ENCODE measurements around the gene AGAP1.
A peak's percentile ranks its signal among the peaks of the same experiment; 100 is the strongest.

Gene AGAP1

DNA sequence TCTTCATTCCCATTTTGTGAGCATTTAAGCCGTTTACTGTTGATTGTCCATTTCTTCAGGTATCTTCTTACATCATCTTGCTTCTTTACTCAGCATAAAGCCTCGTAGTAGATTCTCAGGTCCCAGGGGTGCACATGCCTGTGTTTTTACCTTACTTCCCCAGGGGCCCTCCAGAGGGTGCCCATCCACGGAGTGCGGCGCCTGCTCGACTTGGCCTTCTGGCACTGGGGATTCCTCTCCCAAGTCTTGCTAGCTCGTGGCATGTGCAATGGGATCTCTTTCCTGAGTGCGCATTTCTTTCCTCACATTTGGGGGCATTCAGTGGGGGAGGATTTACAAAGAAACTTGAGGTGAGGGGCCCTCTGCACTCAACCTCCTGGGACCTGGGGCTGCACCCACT lies 148.1 kb downstream of the AGAP1 start:
- DNase-seq = no peak

DNA sequence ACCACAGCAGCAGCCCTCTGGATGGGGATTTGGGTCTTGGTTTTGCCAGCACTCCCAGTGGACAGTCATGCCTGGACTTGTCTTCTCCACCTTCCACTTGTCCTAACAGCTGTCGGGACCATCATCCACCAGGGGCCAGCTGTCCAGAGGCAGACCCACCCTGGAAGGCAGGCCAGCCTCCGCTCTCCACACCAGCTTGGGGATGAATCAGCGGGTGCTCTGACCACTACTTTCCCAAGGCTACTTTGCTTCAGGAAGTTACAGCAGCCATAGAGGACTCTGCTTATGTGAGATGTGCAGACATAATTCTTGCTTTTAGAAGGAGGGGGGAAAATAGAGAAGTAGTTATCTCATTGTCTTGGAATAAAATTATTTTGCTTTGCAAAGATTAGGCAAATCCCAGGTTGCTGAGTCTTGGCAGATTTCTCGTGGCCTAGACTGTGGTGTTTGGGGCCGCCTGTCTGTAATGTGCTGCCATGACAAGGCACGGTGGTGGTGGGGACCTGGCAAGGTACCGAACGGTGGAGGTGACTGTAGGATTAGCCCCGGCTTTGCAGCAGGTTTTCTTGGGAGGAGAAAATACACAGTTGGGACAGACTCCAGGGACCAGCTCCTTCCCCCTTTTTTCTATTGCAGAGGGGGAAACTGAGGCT lies 148.7 kb downstream of the AGAP1 start:
- DNase-seq = no peak

DNA sequence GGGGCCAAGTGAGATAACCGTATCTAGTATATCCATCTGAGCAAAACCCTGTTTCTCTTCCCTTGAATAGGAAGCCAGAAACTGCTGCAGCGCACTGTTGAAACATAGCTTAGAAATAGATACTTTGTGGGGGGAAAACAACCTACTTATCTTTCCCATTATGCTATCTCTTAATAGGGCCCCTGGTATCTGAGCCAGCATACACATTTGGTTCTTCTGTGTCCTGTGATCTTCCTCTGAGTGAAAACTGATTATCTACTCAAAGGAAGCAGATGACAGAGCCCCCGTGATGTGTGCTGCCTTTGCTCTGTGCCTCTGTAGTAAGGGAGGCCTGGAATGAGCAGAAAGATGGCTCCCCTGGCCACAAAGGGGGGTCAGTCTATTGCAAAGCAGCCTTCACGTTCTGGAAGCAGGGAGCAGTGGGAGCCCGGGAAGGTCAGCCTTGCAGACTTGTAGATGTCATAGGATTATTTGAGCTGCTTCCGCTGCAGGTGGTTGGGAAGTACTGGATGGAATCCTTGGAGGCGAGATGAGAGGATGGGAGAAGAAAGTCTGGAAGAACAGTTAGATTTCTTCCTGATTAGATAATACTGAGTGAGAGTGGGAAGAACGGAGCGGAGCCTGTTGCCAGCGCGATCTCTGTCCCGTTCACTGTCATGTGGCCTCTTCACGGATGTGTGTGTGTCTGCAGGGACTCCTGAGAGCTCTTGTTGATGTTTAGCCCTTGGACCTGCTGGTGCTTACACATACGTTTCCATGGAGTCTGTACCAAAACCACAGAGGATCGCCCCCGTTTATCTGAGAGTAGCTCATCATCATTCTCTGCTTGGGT lies 150.1 kb downstream of the AGAP1 start:
- no peak for DNase-seq

DNA sequence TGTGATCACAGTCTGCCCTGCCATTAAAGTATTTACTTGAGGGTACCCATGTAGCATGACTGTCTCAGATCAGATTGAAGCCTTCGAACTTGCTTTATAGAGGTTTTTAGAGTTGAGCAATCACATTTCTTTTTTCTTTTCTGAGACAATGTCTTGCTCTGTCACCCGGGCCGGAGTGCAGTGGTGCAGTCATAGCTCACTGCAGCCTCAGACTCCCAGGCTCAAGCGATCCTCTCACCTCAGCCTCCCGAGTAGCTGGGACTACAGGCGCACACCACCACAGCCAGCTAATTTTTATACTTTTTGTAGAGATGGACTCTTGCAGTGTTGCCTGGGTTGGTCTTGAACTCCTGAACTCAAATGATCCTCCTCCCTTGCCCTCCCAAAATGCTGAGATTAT lies 153.4 kb downstream of the AGAP1 start:
- DNase-seq = no peak

DNA sequence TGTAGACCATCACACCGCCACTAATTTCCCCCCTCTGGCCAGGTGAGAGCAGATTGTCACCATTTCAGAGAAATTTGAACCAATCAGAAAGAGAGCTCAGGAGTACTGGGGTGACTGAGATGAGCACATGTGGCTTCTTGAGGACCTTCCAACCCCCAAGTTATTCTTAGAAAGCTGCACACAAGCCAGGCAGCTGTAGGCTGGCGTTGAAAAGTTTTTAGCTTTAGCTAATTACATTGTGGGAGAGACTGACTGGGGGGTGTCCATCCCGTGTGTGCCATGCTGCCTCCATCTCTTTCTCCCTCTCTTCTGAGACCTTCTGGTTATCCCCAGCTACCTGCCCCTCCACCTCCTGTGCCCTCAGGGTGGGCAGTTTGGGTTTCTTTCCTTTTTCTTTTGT lies 154.0 kb downstream of the AGAP1 start:
- DNase-seq = no peak

DNA sequence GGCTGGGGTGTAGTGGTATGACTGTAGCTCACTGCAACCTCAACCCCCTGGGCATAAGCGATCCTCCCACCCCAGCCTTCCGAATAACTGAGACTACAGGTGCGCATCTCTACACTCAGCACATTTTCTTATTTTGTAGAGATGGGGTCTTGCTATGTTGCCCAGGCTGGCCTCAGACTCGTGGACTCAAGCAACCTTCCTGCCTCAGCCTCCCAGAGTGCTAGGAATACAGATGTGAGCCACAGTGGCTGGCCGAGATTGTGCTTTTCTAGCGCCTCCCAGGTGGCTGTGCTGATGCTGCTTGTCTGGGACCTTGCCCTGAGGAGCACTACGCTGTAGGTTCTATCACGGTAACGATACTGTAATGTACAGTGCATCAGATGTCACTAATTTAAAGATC lies 155.6 kb downstream of the AGAP1 start:
- DNase-seq = no peak

DNA sequence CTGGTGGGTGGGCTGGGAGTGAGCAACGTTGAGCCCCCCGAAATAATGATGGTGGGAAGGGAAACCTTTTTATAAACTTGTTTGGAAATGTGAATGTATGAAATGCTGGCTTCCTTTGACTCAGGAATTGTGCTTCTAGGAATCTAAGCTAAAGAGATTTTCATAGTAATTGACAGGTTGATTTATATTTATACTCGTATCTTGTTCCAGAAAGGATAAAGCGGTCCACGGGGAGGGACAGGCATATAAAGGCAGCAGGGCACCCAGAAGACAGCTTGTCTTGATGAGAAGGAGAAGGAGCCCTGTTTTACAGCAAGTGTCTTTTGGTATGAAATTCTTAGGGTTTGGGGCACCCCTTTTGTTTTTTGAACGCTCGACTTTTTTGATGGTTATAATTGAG lies 157.8 kb downstream of the AGAP1 start:
- no peak for DNase-seq

DNA sequence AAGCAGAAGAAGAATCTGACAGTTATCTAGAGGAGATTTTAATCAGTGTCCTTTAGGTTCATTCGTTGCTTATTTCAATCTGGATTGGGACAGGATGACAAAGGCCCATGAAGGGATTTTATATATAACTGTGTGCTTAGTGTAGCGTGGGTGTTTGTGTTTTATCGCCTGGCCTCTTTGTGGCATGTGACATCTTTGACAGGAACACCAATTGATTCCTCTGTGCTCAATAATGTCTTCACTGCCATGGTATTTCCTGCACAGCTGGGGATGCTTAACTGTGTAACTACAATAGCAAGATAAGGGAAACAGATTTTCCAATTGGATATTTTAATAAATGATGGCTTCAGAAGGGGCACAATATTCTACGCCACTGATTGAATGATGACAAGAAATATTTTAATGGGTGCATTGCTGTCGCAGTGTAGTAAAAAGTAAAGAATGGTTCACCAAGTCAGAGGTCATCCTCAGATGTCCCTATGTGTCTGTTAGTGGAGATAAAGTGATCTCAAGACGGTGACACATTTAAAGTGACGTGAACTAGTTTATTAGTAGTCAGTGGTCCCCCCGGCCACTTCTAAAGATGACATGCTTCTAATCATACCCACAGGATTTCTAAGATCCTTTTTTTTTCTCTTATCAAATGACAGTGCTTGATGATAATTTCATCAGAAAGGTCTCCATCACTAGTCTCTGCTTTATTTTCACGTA lies 160.4 kb downstream of the AGAP1 start:
- no peak for DNase-seq

DNA sequence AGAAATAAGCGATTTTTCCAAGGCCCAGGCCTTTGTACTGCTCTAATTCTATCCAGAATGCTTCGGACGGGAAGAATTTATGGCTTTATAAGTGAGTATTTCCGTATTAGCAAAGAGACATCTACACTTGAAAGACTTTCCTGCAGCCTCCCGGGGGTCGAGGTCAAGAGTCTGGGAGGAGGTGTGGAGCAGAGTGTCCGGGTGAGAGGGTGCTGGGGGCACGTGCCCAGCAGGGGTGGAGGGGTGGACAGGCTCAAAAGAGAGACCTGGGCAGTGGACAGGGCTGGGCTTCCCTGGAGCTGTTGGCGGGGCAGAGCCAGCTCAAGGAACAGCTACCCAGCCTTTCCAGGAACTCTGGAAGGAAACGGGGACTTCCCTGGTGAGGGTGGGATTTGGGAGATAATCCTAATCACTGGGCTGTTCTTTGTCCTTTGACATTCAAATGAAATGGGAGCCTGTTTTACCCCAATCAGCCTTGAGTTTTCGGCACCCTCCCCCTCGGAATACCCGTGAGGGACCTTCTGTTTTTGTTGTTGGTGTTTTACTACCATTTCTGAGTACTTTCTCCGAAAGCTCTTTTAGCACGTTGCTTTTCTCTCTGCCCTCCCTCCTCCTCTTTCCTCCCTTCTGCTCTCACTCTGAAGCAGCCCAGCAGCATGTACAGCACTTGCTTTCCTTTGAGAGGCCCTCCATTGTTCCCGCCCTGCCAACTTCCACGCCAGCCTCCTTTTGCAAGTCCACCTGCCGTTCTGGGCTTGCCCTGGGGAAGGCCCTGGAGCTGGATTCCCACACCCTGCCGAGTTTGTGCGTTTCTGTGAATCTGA lies 164.7 kb downstream of the AGAP1 start:
- DNase-seq = peak; percentile 69

DNA sequence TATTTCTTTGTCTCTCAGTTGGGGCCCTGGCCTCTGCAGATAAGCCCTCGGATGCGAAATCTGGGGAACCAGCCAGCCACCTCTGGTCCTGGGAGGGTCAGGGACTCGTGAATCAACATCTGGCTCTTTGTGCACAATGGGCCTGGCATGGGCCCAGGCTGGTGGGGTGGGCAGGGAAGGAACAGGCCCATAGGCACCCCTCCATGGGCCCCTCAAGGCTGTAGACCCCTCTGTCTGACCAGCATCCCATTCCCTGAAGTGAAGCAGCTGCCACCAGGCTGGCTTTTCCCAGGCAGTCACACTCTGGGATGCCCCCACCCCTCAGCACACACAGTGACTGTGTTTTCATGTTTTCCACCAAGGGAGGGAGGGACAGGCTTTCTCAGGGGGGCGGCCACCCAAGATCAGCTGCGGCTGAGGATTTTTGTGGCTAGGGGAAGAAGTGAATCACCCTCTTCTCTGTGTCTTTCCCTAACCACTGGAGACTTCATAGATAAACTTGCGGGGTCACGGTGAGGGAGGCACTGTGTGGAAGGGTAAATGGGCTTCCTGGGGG lies 166.0 kb downstream of the AGAP1 start:
- no peak for DNase-seq

DNA sequence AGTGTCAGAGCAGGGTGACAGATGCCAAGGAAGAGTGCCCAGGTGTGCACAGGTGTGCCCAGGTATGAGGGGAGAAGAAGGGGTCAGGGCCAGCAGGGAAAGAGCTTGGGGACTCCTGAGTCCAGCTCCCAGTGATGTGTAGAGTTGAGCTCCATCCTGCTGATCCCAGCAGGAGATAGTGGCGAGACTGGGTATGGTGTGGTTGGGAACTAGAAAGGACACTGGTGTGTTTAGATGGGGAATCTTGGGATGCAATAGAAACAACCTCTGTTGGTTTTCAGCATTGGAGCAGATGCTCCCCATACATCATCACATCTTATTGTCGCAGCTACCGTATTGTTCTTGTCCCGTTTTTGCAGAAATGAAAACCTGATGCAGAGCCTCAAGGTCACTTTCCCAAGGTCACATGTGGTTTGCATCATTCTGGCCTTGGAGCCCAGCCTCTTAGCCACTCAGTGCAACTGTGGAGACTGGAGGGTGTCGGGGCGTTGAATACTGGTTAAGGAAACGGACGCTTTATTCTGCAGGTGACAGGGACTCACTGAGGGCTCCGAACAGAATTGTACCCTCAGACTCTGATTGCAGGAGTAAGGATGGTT lies 166.7 kb downstream of the AGAP1 start:
- DNase-seq = no peak

DNA sequence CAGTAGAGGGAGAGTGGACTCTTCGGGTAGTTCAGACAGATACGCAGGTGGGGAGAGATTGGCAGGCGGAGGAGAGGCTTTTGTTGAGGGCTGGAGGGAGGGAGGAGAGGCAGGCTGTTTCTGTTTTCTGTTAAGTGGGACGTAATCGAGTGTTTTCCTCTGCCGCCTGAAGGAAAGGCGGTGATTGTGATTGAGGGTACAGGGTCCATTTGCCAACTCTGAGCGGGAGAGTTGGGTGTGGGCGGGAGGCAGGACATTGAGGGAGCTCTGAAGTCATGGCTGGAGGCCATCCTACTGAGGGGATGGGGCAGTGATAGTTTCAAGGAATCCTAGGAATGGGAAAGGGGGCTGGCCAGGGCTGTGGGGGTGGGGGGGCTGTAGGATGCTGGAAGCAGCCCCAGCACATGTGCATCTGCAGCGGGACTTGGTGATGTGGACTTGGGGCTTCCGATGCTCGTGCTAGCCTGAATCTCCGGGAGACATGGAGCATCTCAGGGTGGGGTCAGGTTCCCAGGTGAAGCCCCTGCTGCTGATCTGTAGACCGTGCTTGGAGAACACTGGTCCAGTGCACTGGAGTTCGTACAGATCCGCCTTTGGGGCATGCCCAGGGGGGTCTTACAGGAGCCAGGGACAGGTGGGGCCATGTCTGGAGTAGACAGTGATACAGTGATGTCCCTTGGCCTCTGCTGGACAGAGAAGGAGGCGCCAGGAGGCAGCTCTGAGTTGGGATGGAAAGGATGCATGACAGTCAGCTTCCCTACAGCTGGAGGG lies 167.5 kb downstream of the AGAP1 start:
- DNase-seq = no peak

DNA sequence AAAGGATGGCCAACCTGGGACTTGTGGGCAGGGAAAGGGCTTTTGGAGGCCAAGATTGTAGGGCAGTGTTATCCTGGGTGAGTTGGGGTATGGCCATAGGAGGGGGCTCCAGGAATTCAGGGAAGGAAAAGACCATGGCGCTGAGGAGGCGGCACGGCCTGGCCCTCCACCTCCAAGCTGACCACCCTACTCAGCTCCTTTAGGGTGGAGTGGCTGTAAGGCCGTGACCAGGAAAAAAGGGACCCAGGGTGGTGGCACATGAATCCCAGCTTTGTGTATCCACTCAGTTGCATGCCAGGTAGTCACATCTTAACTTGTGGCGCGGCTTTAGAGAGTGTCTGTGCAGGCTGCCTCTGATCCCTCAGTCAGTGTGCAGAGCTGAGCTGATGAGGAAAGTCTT lies 168.1 kb downstream of the AGAP1 start:
- no peak for DNase-seq

DNA sequence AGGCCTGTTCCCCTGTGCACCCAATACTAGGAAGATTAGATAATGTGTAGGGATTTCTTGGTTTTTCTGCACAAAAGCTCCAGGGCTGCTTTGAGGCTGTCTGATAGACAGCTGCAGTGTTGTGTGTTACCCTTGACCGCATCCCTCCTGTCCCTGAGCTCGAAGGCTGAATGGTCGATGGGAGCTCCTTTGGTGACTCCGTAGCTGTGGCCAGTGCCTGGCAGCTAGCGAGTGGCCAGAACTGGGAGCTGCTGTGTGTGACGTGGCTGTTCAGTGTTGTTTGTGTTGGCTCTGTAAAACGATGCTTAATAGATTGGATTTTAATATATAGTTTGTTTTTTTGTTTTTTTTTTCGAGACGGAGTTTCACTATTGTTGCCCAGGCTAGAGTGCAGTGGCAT lies 170.0 kb downstream of the AGAP1 start:
- peak; percentile 64 for DNase-seq

DNA sequence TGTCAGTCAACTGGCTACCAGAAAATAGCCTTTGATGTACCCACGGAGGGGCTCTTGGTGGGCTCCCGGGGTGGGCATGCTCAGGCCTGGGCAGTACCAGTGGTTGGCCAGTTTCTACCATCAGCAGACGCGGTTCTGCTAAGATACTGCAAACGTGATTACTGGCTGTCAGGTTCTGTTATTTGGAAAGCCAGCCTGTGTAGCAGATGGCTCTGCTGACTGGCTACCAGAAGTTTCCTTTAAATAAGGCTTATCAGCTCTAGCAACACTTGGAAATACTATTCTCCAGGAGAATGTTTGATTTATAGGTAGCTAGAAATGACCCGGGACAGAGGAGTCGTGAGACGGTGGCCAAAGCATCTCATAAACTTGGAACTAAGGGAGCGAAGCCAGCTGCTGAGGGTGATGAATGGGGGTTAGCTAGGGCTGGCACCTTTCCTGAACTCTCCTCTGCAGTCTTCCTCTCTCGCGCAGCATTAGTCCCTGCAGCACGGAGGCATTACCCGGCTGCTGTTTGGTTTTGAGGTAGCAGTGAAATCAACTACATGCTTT lies 171.9 kb downstream of the AGAP1 start:
- peak; percentile 55 for DNase-seq

DNA sequence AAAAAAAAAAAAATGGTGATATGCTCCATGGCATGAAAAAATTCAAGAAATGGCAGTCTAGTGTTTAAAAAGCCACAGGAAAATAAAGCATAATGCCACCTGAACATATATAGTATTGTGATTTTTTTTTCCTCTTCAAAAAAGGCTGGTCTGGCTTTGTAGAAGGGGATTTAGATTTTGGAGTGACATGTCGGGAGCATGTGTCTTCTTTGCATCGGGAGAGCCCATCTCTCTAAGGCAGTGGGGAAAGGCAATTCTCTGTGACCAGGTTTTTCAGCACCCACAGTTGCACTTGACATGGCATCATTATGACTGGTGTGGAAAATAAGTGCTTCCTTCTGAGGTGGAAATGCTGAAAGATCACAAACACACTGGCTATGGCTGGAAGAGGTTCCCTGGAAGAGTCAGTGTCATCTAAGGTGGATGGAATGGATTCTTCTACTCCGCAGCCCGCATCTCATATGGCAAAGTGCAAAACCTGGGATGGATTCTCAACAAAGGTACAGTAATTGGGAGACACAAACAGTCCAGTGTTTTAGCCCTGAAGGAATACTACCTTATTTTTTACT lies 172.5 kb downstream of the AGAP1 start:
- DNase-seq = peak; percentile 91

DNA sequence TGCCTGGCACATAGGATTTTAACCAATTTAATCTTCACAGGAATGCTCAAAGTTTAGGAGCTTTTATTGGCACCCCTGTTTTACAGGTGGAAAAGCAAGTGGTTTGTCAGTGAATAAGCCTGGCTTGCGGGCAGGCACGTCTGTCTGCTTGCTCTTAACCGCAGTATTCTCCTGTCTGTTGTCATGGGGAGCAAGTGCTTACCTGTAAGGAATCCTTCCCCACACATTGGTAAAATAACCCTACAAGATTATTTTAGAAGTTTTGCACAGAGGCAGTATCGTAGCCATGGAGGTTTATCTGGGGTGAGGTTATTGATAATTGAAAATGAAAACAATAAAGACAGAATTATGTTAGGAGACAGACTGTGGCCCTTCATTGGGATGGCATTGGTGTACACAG lies 174.9 kb downstream of the AGAP1 start:
- DNase-seq = no peak

DNA sequence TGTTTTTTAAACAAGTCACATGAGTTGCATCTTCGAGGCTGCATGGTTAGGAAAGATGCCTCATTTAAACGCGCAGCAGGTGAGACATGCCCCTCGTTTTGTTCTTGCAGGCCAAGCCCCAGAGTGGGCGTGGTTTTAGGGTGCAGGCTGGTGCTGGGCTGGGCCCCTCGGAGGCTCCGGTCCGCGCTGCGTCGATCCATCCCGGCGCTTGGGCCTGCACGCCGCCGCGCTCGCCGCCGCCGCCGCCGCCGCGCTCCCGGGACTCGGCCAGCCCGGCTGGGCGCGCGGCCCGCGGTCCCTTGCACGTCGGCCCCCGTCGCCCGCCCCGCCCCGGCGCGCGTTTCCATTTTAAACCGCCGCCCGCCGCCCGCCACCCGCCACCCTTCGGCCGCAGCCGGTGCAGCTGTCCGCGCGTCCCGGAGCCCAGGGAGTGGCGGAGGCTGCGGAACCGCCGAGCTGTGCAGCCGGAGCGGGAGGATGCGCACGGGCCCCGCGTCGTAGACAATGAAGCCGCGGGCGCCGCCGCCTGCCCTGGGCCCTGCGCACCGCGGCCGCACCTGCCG lies 175.5 kb downstream of the AGAP1 start:
- peak; percentile 87 for DNase-seq

DNA sequence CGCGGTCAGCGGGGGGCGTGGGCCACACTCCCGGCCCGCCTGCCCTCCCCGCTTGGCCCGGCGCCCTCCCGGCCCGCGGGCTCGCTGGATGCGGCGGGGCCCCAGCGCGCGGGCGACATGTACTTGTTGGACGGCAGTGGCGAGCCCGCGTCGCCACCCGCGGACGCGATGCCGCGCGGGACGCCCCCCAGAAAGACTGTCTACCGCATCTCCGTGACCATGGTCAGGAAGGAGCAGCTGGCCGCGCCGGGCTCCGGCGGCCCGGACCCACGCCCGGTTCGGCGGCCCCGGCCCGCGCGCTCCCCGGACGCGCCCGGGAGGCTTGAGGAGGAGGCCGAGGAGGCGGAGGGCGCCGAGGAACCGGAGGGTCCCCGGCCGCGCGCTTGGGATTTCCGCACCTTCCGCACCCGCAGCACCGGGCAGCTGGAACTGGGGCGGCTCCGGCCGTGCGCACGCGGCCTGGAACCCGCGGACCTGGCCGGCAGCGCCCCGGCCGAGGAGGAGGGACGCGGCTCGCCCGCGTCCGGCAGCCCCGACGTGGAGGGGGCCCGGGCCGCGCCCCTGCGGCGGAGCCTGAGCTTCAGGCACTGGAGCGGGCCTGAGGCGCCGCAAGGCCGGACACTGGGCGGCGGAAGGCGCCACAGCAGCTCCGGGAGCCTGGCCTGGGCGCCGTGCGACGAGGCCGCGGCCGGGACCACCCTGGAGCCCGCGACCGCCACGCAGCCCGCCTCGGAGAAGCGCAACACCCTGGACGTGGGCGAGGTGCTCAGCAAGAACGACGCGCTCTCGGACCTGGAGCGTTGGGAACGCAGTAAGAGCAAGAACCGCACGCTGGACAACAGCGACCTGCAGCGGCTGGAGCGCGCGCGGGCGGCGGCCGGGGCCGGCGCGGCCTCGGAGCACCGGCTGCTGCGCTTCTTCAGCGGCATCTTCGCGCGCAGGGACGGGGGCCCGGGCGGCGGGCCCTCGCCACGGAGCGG lies 176.4 kb downstream of the AGAP1 start:
- DNase-seq = peak; percentile 81

Data from retina (tissue), 1 donor.